ENCODE data around the gene ABCF2.

ABCF2 gene

DNA sequence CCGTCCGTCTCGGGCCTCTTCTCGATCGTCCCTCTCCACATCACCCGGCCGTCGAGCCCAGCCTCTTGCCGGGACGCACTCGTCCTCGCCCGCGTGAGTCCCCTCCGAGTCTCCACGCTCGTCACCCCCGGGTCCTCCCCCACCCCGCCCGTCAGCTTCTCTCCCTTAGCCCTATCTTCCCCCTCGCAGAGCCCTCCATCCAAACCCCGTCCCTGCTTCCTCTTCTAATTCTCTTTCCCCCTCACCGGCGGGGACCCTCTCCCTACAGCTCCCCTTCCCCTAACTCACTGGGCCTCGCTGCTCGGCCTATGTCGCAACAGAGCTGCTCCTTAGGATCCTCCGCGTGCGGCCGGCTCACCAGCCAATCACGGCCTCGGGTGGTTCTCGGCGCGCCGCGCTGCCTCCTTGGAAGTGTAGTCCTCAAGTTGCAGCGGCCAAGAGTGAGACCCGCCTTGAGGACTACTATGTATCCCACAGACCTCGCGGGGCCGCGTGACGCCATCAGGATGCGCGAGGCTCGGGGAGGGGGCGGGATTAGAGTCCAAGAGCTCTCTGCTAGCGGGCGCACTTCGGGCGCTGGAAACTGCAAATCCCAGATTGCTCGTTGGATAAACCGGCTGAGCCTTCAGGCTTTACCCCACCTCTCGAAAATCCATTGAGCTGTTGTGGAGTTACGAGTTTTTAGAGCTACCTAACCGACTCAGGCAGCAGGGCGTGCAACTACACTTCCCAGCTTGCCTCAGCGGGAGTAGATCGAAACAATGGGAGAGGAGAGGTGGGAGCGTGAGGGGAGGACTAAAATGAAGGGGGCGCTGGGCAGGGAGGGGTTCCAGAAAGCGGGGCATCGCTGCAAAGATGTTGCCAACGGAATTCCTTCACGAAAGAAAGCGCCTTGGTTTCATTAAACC, at the start of gene ABCF2:
Gene ABCF2 (minus strand): TSS at position 331 of the 908 bp plus-strand sequence. CDS start 747 bp downstream, outside the sequence.
- DNase-seq: peak; percentile 96 to 98

DNA sequence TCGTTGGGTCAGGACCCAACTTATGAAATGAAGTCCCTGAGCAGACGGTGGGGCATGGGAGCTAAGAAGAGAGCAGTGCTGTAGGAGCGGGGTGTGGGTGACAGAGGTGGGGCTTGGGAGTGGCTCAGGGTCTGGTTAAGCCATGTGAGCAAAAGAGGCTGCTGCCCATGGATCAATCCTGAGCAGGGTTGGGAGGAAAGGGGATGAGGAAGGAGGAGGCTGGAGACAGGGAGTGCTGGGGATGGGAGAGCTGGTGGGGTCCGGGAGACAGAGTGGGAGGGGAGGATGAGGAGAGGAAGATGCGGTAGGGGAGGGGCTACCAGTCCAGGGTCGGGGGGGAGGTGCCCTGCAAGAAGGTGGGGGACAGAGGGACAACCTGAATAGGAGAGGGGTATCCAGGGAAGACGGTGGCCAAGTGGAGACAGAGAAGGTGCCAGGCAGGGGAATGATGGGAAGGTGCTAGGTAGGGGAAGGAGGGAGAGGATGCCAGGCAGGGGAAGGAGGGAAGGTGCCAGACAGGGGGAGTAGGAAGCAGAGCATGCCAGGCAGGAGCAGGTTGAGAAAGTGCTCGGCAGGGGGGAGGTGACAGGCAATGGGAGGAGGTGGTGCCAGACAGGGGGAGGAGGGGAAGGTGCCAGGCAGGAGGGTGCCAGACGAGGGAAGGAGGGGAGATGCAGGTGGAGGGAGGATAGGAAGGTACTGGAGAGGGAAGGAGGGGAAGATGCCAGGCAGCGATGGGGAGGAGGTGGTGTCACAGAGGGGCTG, 49.0 kb upstream of the ABCF2 start:
- DNase-seq: no peak

- no peak for DNase-seq
Measured at GRCh38 chr7:151274936-151275812, 48.2 kb upstream of the ABCF2 start.

DNA sequence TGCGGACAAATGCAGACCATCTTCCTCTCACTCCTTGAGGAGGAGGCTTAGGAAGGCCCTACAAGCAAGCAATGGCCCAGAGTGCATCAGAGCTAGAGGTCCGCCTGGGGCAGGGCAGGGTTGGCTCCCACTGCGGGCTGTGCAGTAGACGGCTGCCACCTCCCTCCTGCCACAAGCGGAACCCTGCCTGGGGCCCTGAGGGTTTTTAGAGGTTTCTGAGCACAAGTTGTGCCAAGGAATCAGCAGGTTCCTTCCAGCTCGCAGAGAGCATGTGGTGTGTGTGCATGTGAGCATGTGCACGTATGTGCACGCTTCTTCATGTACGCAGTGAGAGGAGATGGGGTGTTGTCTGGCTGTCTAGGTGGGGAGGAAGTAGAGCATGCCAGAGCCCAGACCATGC, 47.4 kb upstream of the ABCF2 start:
- DNase-seq: no peak

GRCh38 chr7:151273651-151274390, 46.8 kb upstream of the ABCF2 start:
- DNase-seq: no peak

DNA sequence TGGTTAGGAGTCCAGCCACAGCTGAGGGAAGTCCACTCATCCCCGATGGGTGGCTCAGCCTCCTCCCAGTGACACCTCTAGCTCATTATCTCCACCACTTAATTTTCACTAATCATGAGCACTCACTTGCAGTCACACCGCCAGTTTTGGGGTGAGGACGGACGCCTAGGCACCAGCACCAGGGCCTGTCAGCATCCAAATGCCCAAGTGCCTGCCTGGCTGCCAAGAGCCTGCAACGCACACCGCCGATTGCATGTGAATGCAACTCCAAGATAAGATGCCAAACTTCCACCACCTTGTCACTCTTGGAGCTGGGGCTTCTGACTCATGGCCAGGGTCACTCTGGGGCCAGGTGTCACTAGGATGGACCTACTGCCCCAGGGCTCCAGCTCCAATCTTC, 45.9 kb upstream of the ABCF2 start:
- no peak for DNase-seq

GRCh38 chr7:151272405-151272804, 45.4 kb upstream of the ABCF2 start:
- no peak for DNase-seq

DNA sequence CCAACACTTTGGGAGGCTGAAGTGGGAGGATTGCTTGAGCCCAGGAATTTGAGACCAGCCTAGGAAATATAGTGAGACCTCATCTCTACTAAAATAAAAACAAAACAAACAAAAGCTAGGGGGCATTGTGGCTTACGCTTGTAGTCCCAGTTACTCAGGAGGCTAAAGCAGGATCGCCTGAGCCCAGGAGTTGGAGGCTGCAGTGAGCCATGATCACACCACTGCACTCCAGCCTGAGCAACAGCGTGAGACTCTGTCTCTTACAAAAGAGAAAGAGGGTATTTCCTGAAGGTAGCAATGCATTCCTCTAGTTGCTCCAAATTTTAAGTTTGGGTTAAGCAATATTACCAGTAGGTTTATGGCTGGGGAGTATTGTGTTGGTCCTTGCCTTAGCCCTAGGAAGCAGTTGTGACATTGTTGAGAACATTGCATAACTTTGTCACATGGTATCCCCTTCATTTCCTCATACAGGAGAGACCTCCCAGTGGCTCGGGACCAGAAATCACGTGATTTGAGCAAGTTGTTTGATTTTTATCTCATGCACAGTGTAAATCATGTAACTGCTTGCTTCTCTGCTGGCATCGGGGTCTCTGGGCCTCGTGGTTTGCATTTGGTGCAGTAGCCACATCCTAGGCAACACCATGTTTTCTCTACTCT, 44.8 kb upstream of the ABCF2 start:
- no peak for DNase-seq

- DNase-seq: no peak
Measured at GRCh38 chr7:151269511-151269910, 42.5 kb upstream of the ABCF2 start.

- no peak for DNase-seq
Measured at GRCh38 chr7:151265351-151265931, 38.4 kb upstream of the ABCF2 start.

DNA sequence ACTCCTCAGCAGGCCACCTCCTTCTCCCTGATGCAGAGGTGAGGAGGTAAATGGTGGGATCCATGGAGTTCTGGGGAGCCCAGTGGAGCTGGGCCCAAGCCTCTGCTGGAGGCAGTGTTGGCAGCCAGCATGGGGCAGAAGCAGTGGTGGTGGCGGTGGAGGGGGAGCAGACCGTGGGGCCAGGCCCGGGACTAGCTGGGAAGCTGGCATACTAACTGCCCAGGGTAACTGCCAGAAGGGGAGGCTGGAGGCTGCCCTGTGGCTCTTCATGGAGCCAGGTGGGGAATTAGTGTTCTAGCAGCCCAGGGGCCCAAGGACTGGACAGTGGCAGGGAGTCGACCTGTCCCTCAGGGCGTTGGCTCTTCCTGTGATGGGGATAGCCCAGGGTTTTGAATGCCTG, 37.6 kb upstream of the ABCF2 start:
- no peak for DNase-seq

- no peak for DNase-seq
Measured at GRCh38 chr7:151261529-151261928, 34.5 kb upstream of the ABCF2 start.

DNA sequence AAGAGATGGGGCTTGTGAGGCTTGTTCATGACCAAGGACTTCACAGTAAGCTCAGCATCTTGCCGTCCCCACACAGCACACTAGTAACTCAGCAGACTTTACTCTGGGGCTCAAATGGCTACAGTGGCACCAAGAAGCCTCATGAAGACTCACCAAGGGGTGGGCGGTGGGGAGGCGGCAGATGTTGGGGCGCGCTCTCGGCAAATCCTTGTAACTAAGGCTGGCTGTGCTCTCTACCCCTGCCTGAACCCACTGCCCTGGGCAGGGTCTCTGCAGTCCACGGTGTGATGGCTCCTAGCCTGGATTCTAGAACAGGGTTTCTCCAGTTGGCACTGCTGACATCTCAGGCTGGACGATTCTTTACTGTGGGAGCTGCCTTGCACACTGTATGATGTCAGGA, 33.9 kb upstream of the ABCF2 start:
- no peak for DNase-seq

DNA sequence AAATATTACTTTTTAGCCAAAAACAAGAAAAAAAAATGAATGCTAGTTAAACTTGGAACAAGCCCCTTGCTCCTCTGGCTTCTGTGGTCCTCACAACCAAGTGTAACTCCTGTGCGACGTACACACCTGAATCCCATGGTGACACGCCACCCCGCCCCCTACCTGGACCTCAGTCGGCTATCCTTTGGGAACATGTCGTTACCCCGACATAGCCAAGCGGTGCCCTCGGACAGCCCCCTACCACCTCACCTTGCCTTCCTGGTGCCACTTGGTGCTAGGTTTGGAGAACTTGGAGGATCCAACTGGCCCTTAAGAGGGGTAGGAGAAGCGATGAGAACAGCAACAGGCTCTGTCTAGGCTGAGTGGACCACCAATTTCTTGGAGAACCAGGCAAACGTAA, 33.5 kb upstream of the ABCF2 start:
- DNase-seq: no peak

DNA sequence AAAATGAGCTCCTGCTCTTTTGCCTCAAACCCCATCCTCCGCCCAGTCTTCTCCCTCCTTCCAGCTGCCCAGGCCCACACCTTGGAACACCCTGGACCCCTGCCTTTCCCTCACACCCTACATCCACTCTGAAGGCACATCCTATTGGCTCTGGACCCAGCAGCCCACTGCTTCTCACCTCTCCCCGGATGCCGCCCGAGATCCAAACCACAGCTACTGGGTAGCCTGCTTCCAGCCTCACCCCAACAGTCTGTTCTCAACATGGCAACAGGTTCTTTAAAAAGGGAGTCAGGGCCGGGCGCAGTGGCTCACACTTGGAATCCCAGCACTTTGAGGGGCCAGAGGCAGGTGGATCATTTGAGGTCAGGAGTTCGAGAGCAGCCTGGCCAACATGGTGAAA, 31.0 kb upstream of the ABCF2 start:
- DNase-seq: no peak

GRCh38 chr7:151256410-151257045, 29.5 kb upstream of the ABCF2 start:
- DNase-seq: no peak

GRCh38 chr7:151255390-151255789, 28.4 kb upstream of the ABCF2 start:
- no peak for DNase-seq

DNA sequence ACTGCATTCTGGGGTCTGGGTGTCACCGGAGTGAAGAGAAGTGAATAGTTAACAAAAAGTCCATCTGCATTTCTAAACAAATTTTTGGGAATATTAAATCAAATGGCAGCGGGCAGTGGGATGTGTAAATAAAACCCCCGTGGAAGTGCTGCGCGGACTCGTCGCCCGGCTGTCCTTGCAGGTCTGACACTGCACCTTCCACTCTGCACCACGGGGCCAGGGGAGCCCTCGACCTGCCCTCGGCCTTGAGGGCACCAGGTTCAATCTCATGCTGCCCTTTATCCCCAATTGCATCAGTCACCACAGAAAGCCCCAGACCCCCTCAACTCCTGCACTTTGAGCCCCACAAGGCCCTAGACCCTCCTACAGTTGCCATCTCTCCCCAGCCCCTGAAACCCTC, 27.8 kb upstream of the ABCF2 start:
- no peak for DNase-seq

- DNase-seq: no peak
Measured at GRCh38 chr7:151254316-151254715, 27.3 kb upstream of the ABCF2 start.

DNA sequence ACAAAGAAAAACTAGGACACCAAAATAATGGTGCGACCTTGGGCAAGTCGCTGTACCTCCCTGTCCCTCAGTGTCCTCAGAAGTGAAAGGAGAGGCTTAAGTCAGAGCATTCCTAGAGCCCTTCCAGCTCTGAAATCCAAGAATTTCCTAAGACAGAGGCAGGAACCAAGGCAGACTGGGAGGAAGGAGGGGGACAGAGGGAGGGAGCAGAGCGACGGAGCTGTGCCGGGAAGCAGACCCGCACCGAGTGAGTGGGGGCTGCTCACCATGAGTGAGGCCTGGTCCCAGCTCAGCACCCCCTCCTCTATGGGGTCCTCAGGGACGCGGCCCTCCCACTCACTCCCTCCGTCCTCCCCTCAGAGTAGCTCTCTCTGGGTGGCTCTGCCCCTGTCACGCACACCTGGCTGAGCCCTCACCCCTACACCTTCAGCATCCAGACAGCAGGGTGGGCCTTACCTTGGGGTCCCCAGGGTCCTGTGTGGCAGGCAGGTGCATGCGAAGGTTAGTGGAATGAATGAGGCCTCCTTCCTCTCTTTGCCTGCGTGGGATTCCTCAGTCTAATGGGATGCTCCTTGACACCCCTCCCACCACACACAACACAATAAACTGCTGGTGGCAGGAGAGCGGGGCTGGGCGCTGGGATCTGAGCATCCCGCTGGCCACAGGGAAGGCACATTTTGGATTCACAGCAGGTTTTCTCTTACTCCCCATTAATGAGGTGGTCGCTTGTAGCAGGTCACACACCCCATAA, 26.1 kb upstream of the ABCF2 start:
- no peak for DNase-seq

Data from stimulated activated CD4-positive, alpha-beta T cell treated with anti-CD3 and anti-CD28 coated beads, Interleukin-4, amount 100 ng/mL, for 4 hours (primary cell).